Endothelial cell of umbilical vein (primary cell): ENCODE results near the gene CALU. TPM values are rescaled to one million over a fixed set of nuclear protein-coding genes. Genes with fewer than 3 reads are reported as not detected.

ENCODE experiments used
- BruUV-seq: library from RNA; stranded (reverse); fragments of 400-500 nt; replicated peaks from 2 replicates; lab custom pipeline; 2021; lab: Mats Ljungman, UMichigan
- CTCF ChIA-PET: fragments of 300-600, 350-600 bp; sonication (Branson Sonifier 250); formaldehyde crosslinking; loops from one replicate; lab custom pipeline; 2021; ENCODE audit warnings: antibody characterized with exemption, inconsistent platforms; lab: Charles Lee
- POLR2A ChIA-PET: fragments of 300-600, 350-600 bp; sonication (Branson Sonifier 250); formaldehyde crosslinking; loops from one replicate; lab custom pipeline; 2021; ENCODE audit warnings: antibody characterized with exemption, inconsistent platforms; lab: Charles Lee
- DNase-seq: peaks from one replicate; pipeline ENCODE4 v3.0.0-alpha.2; 2011; ENCODE audit warnings: low read depth, low spot score
- FAIRE-seq: peaks from 2 replicates; lab custom pipeline; 2011; peaks lifted over from hg19 to GRCh38; lab: Jason Lieb, UNC
- H2AFZ ChIP-seq: 2 replicates; pipeline ENCODE4 v1.6.0; 2012; ENCODE audit warnings: low read depth, low read length, control low read depth, inconsistent platforms
- H3K27ac ChIP-seq: 2 replicates; pipeline ENCODE4 v1.5.1; 2011; ENCODE audit warnings: low read depth, mild to moderate bottlenecking, control low read depth, low read length, moderate library complexity; ENCODE audit not compliant: insufficient read depth
- H3K27me3 ChIP-seq, 2 experiments: 2 replicates each; pipeline versions ENCODE4 v1.6.0 to v1.6.1; 2011; ENCODE audit warnings: low read length in 2 of 2, mixed read lengths in 1 of 2; ENCODE audit not compliant: control insufficient read depth in 2 of 2, insufficient read depth in 2 of 2
- H3K36me3 ChIP-seq, 2 experiments: 2 replicates in 1 of 2; 3 replicates in 1 of 2; pipeline ENCODE4 v1.5.1; 2011; ENCODE audit warnings: low read length in 2 of 2, mild to moderate bottlenecking in 1 of 2, moderate library complexity in 1 of 2; ENCODE audit not compliant: control insufficient read depth in 2 of 2, insufficient read depth in 2 of 2; ENCODE audit errors: extremely low read depth in 1 of 2
- H3K4me1 ChIP-seq: 3 replicates; pipeline ENCODE4 v1.5.1; 2011; ENCODE audit warnings: mild to moderate bottlenecking, low read length; ENCODE audit not compliant: control insufficient read depth, insufficient read depth; ENCODE audit errors: extremely low read depth
- H3K4me2 ChIP-seq: 2 replicates; pipeline ENCODE4 v1.6.1; 2011; ENCODE audit warnings: low read length, control low read depth, mixed read lengths; ENCODE audit not compliant: insufficient read depth
- H3K4me3 ChIP-seq, 3 experiments: fragments of 200-600 bp in 1 of 3; sonication (generic), shearing (Covaris generic) in 1 of 3; replicated peaks in 1 of 3; 2 replicates each; pipeline ENCODE4 v1.5.1; 2011 to 2016; ENCODE audit warnings: control low read depth in 3 of 3, low read length in 3 of 3, mild to moderate bottlenecking in 2 of 3, inconsistent platforms in 1 of 3, low read depth in 1 of 3, moderate library complexity in 1 of 3; ENCODE audit not compliant: insufficient read depth in 1 of 3
- H3K79me2 ChIP-seq: 2 replicates; pipeline ENCODE4 v1.6.0; 2012; ENCODE audit warnings: low read length, inconsistent platforms; ENCODE audit not compliant: control insufficient read depth, insufficient read depth
- H3K9ac ChIP-seq: replicated peaks from 2 replicates; pipeline ENCODE3; 2011; ENCODE audit warnings: low read length, control low read depth; ENCODE audit not compliant: insufficient read depth; ENCODE audit errors: extremely low read depth
- H3K9me1 ChIP-seq: replicated peaks from 3 replicates; pipeline ENCODE4 v1.6.0; 2011; ENCODE audit warnings: mild to moderate bottlenecking, low read length; ENCODE audit not compliant: control insufficient read depth, insufficient read depth; ENCODE audit errors: extremely low read depth
- H3K9me3 ChIP-seq: replicated peaks from 2 replicates; pipeline ENCODE4 v1.5.1; 2012; ENCODE audit warnings: low read length, inconsistent platforms; ENCODE audit not compliant: control insufficient read depth, insufficient read depth
- H4K20me1 ChIP-seq: replicated peaks from 2 replicates; pipeline ENCODE3; 2011; ENCODE audit warnings: mild to moderate bottlenecking, low read length; ENCODE audit not compliant: control insufficient read depth, insufficient read depth; ENCODE audit errors: extremely low read depth
- EZH2 ChIP-seq: IDR thresholded peaks from 2 replicates; pipeline ENCODE4 v1.6.1; 2012; ENCODE audit warnings: borderline replicate concordance, low read depth, mild to moderate bottlenecking, moderate library complexity, low read length, inconsistent platforms; ENCODE audit not compliant: severe bottlenecking
- FOS ChIP-seq: IDR thresholded peaks from 2 replicates; pipeline ENCODE4 v1.6.1; 2011; ENCODE audit warnings: mild to moderate bottlenecking, low read length, moderate library complexity, borderline replicate concordance; ENCODE audit not compliant: insufficient read depth
- GATA2 ChIP-seq: IDR thresholded peaks from 2 replicates; pipeline ENCODE4 v1.7.0; 2011; ENCODE audit warnings: low read depth, mild to moderate bottlenecking, moderate library complexity, mixed read lengths, low read length; ENCODE audit not compliant: insufficient read length, insufficient read depth
- JUN ChIP-seq: IDR thresholded peaks from 2 replicates; pipeline ENCODE4 v1.6.1; 2011; ENCODE audit warnings: borderline replicate concordance, low read depth; ENCODE audit not compliant: insufficient read length, insufficient read depth
- MYC ChIP-seq: IDR thresholded peaks from one replicate; pipeline ENCODE4 v1.6.1; 2011; ENCODE audit warnings: mild to moderate bottlenecking, low read depth, low read length
- POLR2A ChIP-seq: IDR thresholded peaks from 2 replicates; pipeline ENCODE4 v1.6.1; 2012; ENCODE audit warnings: low read depth, mild to moderate bottlenecking, control low read depth, low read length
- POLR2AphosphoS5 ChIP-seq: IDR thresholded peaks from 2 replicates; pipeline ENCODE4 v1.6.1; 2012; ENCODE audit warnings: low read depth, mild to moderate bottlenecking, control low read depth, low read length, moderate library complexity; ENCODE audit not compliant: insufficient read depth
- dilution Hi-C: fragments of 300-500 bp; cut with MboI; formaldehyde crosslinking; loops from one replicate; pipeline ENCODE4 v1.15.0; 2019; ENCODE audit warnings: low sequenced_read_pairs; ENCODE audit not compliant: extremely low pct_ligation_motif_present
- intact Hi-C: fragments of 100-400 bp; cut with micrococcal nuclease; formaldehyde crosslinking; loops from one replicate; pipeline ENCODE4 v1.10.0; 2022
- polyA plus RNA-seq, 4 experiments: library from polyadenylated mRNA; depleted of rRNA in 3 of 4; stranded (reverse) in 3 of 4; unstranded in 1 of 4; fragments of >200 nt; gene quantifications; 2 replicates each; pipeline versions ENCODE4 v1.2.1 to v1.2.3, GENCODE V29; 2011 to 2012; ENCODE audit warnings: missing spikeins in 1 of 4
- total RNA-seq: library from RNA; stranded (reverse); gene quantifications from 2 replicates; pipeline ENCODE4 v1.2.3, GENCODE V29; 2021
- TF ChIP-seq, protein P1 (sequence below), 2 donors: IDR thresholded peaks; 1 replicate in 1 of 2; 2 replicates in 1 of 2; pipeline ENCODE4 v1.5.1; 2011; ENCODE audit warnings: low read length in 2 of 2, mild to moderate bottlenecking in 2 of 2, moderate library complexity in 2 of 2, control low read depth in 1 of 2, inconsistent platforms in 1 of 2, low read depth in 1 of 2; ENCODE audit not compliant: insufficient read depth in 1 of 2; ENCODE audit errors: extremely low read depth in 1 of 2
- TF ChIP-seq, protein P2 (sequence below): IDR thresholded peaks from 2 replicates; pipeline ENCODE4 v1.6.1; 2011; ENCODE audit not compliant: insufficient read depth, insufficient read length

CALU gene
- total and polyA plus RNA-seq, 2 donors (not counting 3 experiments of a cell fraction or from before 2014, with no cell fraction given) = 135 to 257 TPM

DNA sequence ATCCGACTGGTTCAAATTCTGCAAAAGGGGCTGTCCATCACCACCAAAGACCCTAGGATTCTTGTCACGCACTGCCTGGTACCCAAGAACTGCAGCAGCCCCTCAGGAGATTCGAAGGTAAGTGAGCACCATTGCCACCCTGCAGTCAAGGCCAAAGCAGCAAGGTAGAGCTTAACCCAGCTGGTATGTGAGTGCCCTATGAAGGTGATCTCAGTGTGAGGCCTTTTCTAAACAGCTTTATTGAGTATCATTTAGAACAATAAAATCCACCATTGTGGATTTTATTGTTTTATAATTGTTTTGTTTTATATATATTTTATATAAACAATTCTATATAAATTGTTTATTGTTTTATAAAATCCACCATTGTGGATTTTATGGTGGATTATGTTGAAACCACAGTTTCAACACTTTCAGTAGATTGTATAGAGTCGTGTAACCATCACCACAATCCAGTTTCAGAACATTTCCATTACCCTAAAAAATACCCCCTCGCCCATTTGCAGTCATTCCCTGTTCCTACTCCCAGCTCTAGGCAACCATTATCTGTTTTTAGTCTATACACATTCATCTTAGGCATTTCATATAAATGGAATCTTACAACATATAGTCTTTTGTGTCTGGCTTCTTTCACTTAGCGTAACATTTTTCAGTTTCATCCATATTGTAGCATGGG is 20.1 kb upstream of the CALU start:
- H3K4me3 ChIP-seq = no peak overlapping the region
- intact Hi-C loops = no loop called here
- H3K9me3 ChIP-seq = no peaks in the 10 kb centered on the region
- peaks cover 4% of the 10 kb centered on the region in 2 experiments for H3K27me3 ChIP-seq
- H4K20me1 ChIP-seq = no peaks in the 10 kb centered on the region
- dilution Hi-C loops = no loop called here
- no TSS peak for BruUV-seq
- H3K4me2 ChIP-seq = no peak overlapping the region
- no peaks in the 10 kb centered on the region for H3K9me1 ChIP-seq
- no peak overlapping the region for H3K27ac ChIP-seq
- H3K9ac ChIP-seq = no peak overlapping the region
- no peaks in the 10 kb centered on the region for H3K36me3 ChIP-seq
- H3K4me1 ChIP-seq = peaks cover 8% of the 10 kb centered on the region
- POLR2A ChIA-PET = no interaction called here
- FAIRE-seq = no peak
- TF ChIP-seq EZH2 = no peak
- TF ChIP-seq MYC = no peak
- TF ChIP-seq POLR2AphosphoS5 = no peak
- H3K79me2 ChIP-seq = no peaks in the 10 kb centered on the region
- DNase-seq = no peak
- H2AFZ ChIP-seq = no peak overlapping the region
- CTCF ChIA-PET = interaction anchor here (1.0 kb wide), 1 partner anchor 47 kb away, joined by 3 read pairs; the partner anchor contains the start of gene GARIN1A

DNA sequence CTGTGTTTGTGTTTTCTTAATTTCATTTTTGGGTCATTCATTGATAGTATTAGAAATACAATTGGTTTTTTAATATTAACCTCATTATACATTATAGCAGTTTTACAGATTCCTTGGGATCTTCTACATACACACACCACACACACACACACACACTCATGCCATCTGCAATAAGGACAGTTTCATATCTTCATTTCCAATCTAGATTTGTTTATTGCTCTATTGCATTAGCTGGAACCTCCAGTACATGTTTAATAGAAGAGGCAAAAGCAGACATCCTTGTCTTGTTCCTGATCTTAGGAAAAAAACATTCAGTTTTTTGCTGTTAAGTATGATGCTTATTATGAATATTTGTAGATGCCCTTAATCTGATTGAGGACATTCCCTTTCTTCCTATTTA is 17.8 kb upstream of the CALU start:
- no TSS peak for BruUV-seq
- dilution Hi-C loops = no loop called here

More for the DNA sequence above, 17.8 kb upstream of the CALU start:
- Histone ChIP-seq H3K4me2 (no peak overlapping the region), H3K79me2 (no peaks in the 10 kb centered on the region), H3K36me3 (no peaks in the 10 kb centered on the region), H3K27ac (no peak overlapping the region), H3K9me3 (no peaks in the 10 kb centered on the region), H3K9me1 (no peaks in the 10 kb centered on the region), H4K20me1 (no peaks in the 10 kb centered on the region), H3K4me1 (no peaks in the 10 kb centered on the region), H2AFZ (no peak overlapping the region), H3K4me3 (no peak overlapping the region), H3K9ac (no peak overlapping the region), H3K27me3 (peaks cover 13 to 15% of the 10 kb centered on the region in 2 experiments)
- TF ChIP-seq, protein P1, sequence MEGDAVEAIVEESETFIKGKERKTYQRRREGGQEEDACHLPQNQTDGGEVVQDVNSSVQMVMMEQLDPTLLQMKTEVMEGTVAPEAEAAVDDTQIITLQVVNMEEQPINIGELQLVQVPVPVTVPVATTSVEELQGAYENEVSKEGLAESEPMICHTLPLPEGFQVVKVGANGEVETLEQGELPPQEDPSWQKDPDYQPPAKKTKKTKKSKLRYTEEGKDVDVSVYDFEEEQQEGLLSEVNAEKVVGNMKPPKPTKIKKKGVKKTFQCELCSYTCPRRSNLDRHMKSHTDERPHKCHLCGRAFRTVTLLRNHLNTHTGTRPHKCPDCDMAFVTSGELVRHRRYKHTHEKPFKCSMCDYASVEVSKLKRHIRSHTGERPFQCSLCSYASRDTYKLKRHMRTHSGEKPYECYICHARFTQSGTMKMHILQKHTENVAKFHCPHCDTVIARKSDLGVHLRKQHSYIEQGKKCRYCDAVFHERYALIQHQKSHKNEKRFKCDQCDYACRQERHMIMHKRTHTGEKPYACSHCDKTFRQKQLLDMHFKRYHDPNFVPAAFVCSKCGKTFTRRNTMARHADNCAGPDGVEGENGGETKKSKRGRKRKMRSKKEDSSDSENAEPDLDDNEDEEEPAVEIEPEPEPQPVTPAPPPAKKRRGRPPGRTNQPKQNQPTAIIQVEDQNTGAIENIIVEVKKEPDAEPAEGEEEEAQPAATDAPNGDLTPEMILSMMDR (IDR thresholded peaks at IDR 0.05; ENCODE audit: extremely low read depth in 1 of 2, insufficient read depth in 1 of 2, low read depth in 1 of 2, low read length in 2 of 2) = no peak
- TF ChIP-seq GATA2 (no peak), JUN (no peak), POLR2AphosphoS5 (no peak), MYC (no peak), EZH2 (no peak), FOS (no peak), POLR2A (no peak)
- TF ChIP-seq, protein P2, sequence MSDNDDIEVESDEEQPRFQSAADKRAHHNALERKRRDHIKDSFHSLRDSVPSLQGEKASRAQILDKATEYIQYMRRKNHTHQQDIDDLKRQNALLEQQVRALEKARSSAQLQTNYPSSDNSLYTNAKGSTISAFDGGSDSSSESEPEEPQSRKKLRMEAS = no peak
- intact Hi-C loops = no loop called here
- ChIA-PET CTCF (interaction anchor here (1.3 kb wide), 1 partner anchor 13 kb away, joined by 4 read pairs; no protein-coding TSS in a partner anchor), POLR2A (no interaction called here)
- no peak for FAIRE-seq
- DNase-seq = no peak
